HUES64 (cell line): ENCODE results near the gene DIRAS3.
A peak's percentile ranks its signal among the peaks of the same experiment; 100 is the strongest.

Source experiments
- H3K27ac ChIP-seq: 2 replicates; pipeline ENCODE4 v1.7.0; 2013; ENCODE audit warnings: low read depth, low read length, inconsistent platforms
- H3K27me3 ChIP-seq: 2 replicates; pipeline ENCODE4 v1.6.1; 2013; ENCODE audit warnings: mild to moderate bottlenecking, low read length; ENCODE audit not compliant: insufficient read depth
- H3K36me3 ChIP-seq: 2 replicates; pipeline ENCODE4 v1.6.1; 2013; ENCODE audit warnings: mild to moderate bottlenecking, low read length; ENCODE audit not compliant: insufficient read depth
- H3K4me1 ChIP-seq: 2 replicates; pipeline ENCODE4 v1.6.1; 2013; ENCODE audit warnings: mild to moderate bottlenecking, low read length, moderate library complexity; ENCODE audit not compliant: insufficient read depth
- H3K4me3 ChIP-seq: 2 replicates; pipeline ENCODE4 v1.5.1; 2013; ENCODE audit warnings: mild to moderate bottlenecking, low read length, moderate library complexity
- H3K9ac ChIP-seq: 2 replicates; pipeline ENCODE4 v1.6.1; 2013; ENCODE audit warnings: mild to moderate bottlenecking, low read depth, low read length
- H3K9me3 ChIP-seq: 2 replicates; pipeline ENCODE4 v1.6.1; 2013; ENCODE audit warnings: low read depth, low read length; ENCODE audit not compliant: insufficient read depth
- WGBS: fragments of 150-250, 120-280 bp; methylation state at CpG from one replicate; pipeline ENCODE4 v1.1.7; 2013; ENCODE audit warnings: missing lambda C conversion rate; 5-methylcytosine and 5-hydroxymethylcytosine counted together

DIRAS3 gene

GRCh38 chr1:68057050-68057449 is 6.6 kb upstream of the DIRAS3 start:
- 92% methylated on average over 3 of the region's 3 CpGs for WGBS
- Histone ChIP-seq H3K4me1 (peaks cover 8% of the 10 kb centered on the region), H3K9me3 (no peaks in the 10 kb centered on the region), H3K4me3 (no peak overlapping the region), H3K27me3 (no peaks in the 10 kb centered on the region), H3K27ac (no peak overlapping the region), H3K9ac (no peak overlapping the region), H3K36me3 (no peaks in the 10 kb centered on the region)

GRCh38 chr1:68051475-68051874 is 1.0 kb upstream of the DIRAS3 start:
- Histone ChIP-seq H3K36me3 (no peaks in the 10 kb centered on the region), H3K27ac (no peak overlapping the region), H3K4me1 (peaks cover 8% of the 10 kb centered on the region), H3K9me3 (no peaks in the 10 kb centered on the region), H3K4me3 (peak overlapping the region; percentile 45), H3K9ac (no peak overlapping the region), H3K27me3 (peaks cover 53% of the 10 kb centered on the region)
- WGBS: 53% methylated on average over 28 of the region's 28 CpGs

DNA sequence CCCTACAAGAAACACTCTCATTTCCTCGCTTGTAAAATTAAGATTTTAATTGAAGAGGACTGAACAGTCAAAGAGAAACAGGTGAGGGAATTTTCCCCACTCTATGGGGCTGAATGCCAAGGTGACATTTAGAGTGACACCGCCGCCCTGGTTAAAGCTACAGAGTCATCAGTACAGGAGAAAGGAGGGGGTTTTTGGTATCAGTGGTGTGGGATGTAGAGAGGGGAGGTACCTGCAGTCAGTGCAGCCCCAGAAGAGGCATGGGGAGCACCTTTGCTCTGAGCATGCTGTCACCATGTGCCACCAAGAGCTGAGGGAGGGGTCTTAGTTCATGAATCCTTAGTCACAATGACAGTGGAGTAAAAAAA is 2.8 kb downstream of the DIRAS3 start:
- H3K27me3 ChIP-seq: peaks cover 62% of the 10 kb centered on the region
- no peak overlapping the region for H3K9ac ChIP-seq
- H3K27ac ChIP-seq: no peak overlapping the region
- H3K4me1 ChIP-seq: no peaks in the 10 kb centered on the region
- H3K9me3 ChIP-seq: no peaks in the 10 kb centered on the region
- no peaks in the 10 kb centered on the region for H3K36me3 ChIP-seq
- 91% methylated on average over 3 of the region's 3 CpGs for WGBS
- H3K4me3 ChIP-seq: no peak overlapping the region

GRCh38 chr1:68046885-68047658 is 3.4 kb downstream of the DIRAS3 start:
- Histone ChIP-seq H3K9me3 (no peaks in the 10 kb centered on the region), H3K27me3 (peaks cover 62% of the 10 kb centered on the region), H3K4me1 (no peaks in the 10 kb centered on the region), H3K27ac (no peak overlapping the region), H3K9ac (no peak overlapping the region), H3K4me3 (peak overlapping the region; percentile 44), H3K36me3 (no peaks in the 10 kb centered on the region)
- WGBS: 94% methylated on average over 34 of the region's 34 CpGs

DNA sequence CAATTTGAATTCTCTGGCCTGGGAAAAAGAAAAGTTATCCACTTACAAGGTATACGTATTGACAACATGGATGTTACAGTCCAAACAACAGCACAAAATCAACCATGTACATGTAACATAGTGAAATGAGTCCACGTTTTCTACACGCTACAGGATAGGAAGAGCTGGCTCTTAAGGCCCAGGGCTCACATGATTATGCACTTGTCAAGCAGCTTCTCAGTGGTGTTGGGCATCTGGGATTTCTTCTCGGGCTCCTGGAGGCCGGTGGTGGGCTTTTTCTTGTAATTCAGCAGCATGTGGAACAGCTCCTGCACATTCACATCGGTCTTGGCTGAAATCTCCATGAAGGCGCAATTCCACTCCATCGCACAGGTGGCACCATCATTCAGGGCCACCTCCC is 4.0 kb downstream of the DIRAS3 start:
- peaks cover 57% of the 10 kb centered on the region for H3K27me3 ChIP-seq
- H3K36me3 ChIP-seq: no peaks in the 10 kb centered on the region
- 97% methylated on average over 8 of the region's 8 CpGs for WGBS
- H3K9me3 ChIP-seq: no peaks in the 10 kb centered on the region
- H3K9ac ChIP-seq: no peak overlapping the region
- peak overlapping the region; percentile 44 for H3K4me3 ChIP-seq
- no peak overlapping the region for H3K27ac ChIP-seq
- no peaks in the 10 kb centered on the region for H3K4me1 ChIP-seq

- Histone ChIP-seq H3K27ac (no peak overlapping the region), H3K4me1 (no peaks in the 10 kb centered on the region), H3K4me3 (no peak overlapping the region), H3K9ac (no peak overlapping the region), H3K27me3 (peaks cover 50% of the 10 kb centered on the region), H3K36me3 (no peaks in the 10 kb centered on the region), H3K9me3 (no peaks in the 10 kb centered on the region)
- WGBS: 95% methylated on average over 3 of the region's 4 CpGs
Measured at GRCh38 chr1:68045511-68046180, 4.8 kb downstream of the DIRAS3 start.

- H3K9ac ChIP-seq: no peak overlapping the region
- no peaks in the 10 kb centered on the region for H3K4me1 ChIP-seq
- H3K4me3 ChIP-seq: no peak overlapping the region
- H3K9me3 ChIP-seq: no peaks in the 10 kb centered on the region
- peaks cover 29% of the 10 kb centered on the region for H3K27me3 ChIP-seq
- H3K27ac ChIP-seq: no peak overlapping the region
- whole genome bisulfite sequencing: 94% methylated on average over 22 of the region's 22 CpGs
- H3K36me3 ChIP-seq: no peaks in the 10 kb centered on the region
Measured at GRCh38 chr1:68043443-68044090, 6.9 kb downstream of the DIRAS3 start.

- Histone ChIP-seq H3K27me3 (no peaks in the 10 kb centered on the region), H3K27ac (no peak overlapping the region), H3K9me3 (no peaks in the 10 kb centered on the region), H3K4me3 (no peak overlapping the region), H3K4me1 (no peaks in the 10 kb centered on the region), H3K9ac (no peak overlapping the region), H3K36me3 (no peaks in the 10 kb centered on the region)
- whole genome bisulfite sequencing: no CpG with 5 or more reads among the region's 2 CpGs
Measured at GRCh38 chr1:68036946-68037345, 13.5 kb downstream of the DIRAS3 start.

GRCh38 chr1:68029444-68029843 is 21.0 kb downstream of the DIRAS3 start:
- WGBS: 88% methylated on average over 3 of the region's 4 CpGs
- Histone ChIP-seq H3K27ac (no peak overlapping the region), H3K9me3 (no peaks in the 10 kb centered on the region), H3K36me3 (no peaks in the 10 kb centered on the region), H3K4me3 (no peak overlapping the region), H3K27me3 (no peaks in the 10 kb centered on the region), H3K9ac (no peak overlapping the region), H3K4me1 (no peaks in the 10 kb centered on the region)

GRCh38 chr1:68028566-68028965 is 21.9 kb downstream of the DIRAS3 start:
- Histone ChIP-seq H3K4me1 (no peaks in the 10 kb centered on the region; the same call in 1 of the 2 replicates), H3K4me3 (no peak overlapping the region), H3K9ac (no peak overlapping the region), H3K27me3 (no peaks in the 10 kb centered on the region), H3K9me3 (no peaks in the 10 kb centered on the region), H3K27ac (no peak overlapping the region), H3K36me3 (no peaks in the 10 kb centered on the region)
- 100% methylated on average over 2 of the region's 3 CpGs for WGBS

DNA sequence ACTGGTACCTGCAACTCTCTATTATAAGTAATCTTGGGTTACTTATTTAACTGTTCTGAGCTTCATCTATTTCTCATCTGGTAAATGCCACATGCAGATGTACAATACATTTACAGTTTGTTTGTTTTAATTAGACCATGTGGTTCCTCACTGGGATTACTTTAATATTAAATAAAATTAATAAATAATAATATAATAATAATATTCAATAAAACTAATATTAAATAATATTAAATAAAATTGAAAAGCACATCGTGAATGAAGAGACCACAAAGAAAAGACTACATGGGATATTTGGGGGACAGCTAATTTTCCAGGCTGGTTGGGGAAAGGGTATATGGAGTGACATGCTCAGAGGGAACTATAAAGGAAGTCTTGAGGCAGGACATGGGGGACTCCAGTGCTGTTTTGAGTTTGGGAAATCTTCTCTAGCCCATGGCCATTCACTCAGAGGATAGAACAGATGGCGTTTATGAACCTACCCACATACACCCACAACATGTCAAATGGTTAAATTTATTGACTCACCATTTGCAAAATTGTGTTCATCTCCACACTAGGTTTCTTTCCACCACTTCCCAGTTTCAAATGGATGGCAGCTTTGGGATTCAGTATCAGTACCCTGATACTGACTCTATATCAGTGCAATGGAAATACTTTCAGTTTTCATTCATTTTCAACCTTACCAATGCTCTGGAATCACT is 25.6 kb downstream of the DIRAS3 start:
- H3K36me3 ChIP-seq: no peaks in the 10 kb centered on the region
- no peaks in the 10 kb centered on the region; the same call in 1 of the 2 replicates for H3K4me1 ChIP-seq
- H3K27ac ChIP-seq: no peak overlapping the region
- WGBS: 95% methylated on average over 2 of the region's 2 CpGs
- no peak overlapping the region for H3K9ac ChIP-seq
- H3K9me3 ChIP-seq: no peaks in the 10 kb centered on the region
- no peak overlapping the region for H3K4me3 ChIP-seq
- no peaks in the 10 kb centered on the region for H3K27me3 ChIP-seq
